AML-193 (cell line): ENCODE measurements around the gene NUP37.
"Not testable (repeated sequence)": the region's sequence is repeated elsewhere in the genome, so short reads cannot be mapped to it uniquely, and the experiment has no call there.

Experiments used
- DNase-seq, 2 experiments: peaks; one replicate each; lab custom pipeline; 2025; lab: John Stamatoyannopoulos, UW

NUP37 gene

GRCh38 chr12:102093319-102093718, 26.6 kb downstream of the NUP37 start:
- no peak for DNase-seq

- DNase-seq = not testable (repeated sequence)
Measured at GRCh38 chr12:102089228-102089835, 30.6 kb downstream of the NUP37 start.

GRCh38 chr12:102080842-102081241, 39.1 kb downstream of the NUP37 start:
- DNase-seq = no peak

- DNase-seq = not testable (repeated sequence)
Measured at GRCh38 chr12:102072092-102072491, 47.8 kb downstream of the NUP37 start.

GRCh38 chr12:102069707-102070106, 50.2 kb downstream of the NUP37 start:
- no peak for DNase-seq

GRCh38 chr12:102067574-102068258, 52.2 kb downstream of the NUP37 start:
- no peak for DNase-seq

- DNase-seq = no peak
Measured at GRCh38 chr12:102064476-102064875, 55.4 kb downstream of the NUP37 start.

GRCh38 chr12:102063069-102063468, 56.8 kb downstream of the NUP37 start:
- DNase-seq = no peak

GRCh38 chr12:102062419-102062806, 57.5 kb downstream of the NUP37 start:
- no peak for DNase-seq

- peak; percentile 87 to 91 for DNase-seq
Measured at GRCh38 chr12:102061560-102062418, 58.1 kb downstream of the NUP37 start, which contains the start of gene WASHC3. Gene WASHC3, minus strand, starts transcription at chr12:102061991. Its CDS starts 29 bp downstream, at chr12:102061962.

- DNase-seq = peak; percentile 31 to 35
Measured at GRCh38 chr12:102061096-102061559, 58.8 kb downstream of the NUP37 start.

- no peak for DNase-seq
Measured at GRCh38 chr12:102059343-102059742, 60.6 kb downstream of the NUP37 start.

- no peak for DNase-seq
Measured at GRCh38 chr12:102054345-102054744, 65.6 kb downstream of the NUP37 start.

- DNase-seq = no peak
Measured at GRCh38 chr12:102053062-102053349, 66.9 kb downstream of the NUP37 start.

GRCh38 chr12:102052192-102053061, 67.5 kb downstream of the NUP37 start:
- no peak for DNase-seq

- DNase-seq = no peak
Measured at GRCh38 chr12:102051431-102051965, 68.4 kb downstream of the NUP37 start.

GRCh38 chr12:102050660-102051430, 69.1 kb downstream of the NUP37 start:
- DNase-seq = peak in 1 of 2 experiments; percentile 9

- DNase-seq = no peak
Measured at GRCh38 chr12:102043928-102044327, 76.0 kb downstream of the NUP37 start.

- no peak for DNase-seq
Measured at GRCh38 chr12:102033991-102034745, 85.7 kb downstream of the NUP37 start.

- no peak for DNase-seq
Measured at GRCh38 chr12:102031852-102032251, 88.1 kb downstream of the NUP37 start.
